GM19463 (cell line): ENCODE measurements around the gene HOXB7.

Experiments
- ATAC-seq: cut with Tn5 transposase; IDR thresholded peaks from one replicate; pipeline ENCODE4 v1.9.1; 2021; ENCODE audit warnings: mild to moderate bottlenecking, moderate library complexity; ENCODE audit not compliant: unreplicated experiment

The HOXB7 gene

GRCh38 chr17:48586355-48587258, 24.2 kb downstream of the HOXB7 start:
- no peak for ATAC-seq

GRCh38 chr17:48584223-48584741, 26.5 kb downstream of the HOXB7 start:
- no peak for ATAC-seq

DNA sequence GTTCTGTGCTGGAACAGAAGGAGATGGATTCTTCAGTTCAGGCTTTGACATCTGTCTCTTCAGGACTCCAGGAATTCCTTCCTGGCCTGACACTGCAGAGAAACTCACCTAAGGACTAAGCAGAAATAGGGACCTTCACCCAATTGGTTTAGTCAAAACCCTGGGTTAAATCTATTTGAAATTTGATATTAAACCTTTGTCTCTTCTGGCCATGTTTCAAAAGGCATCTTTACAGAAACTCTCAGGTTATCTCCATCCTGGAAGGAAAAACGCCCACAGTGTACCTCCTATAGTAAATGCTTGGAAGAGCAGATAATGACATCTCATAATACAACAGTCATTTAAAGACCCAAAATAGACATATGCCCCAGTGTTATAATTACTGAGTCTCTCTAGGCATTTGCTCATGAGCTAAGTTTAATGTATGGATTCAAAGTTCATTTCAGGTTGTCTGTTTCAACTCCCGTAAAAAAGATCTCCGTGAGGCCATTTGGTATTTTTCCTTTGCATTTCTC, 27.1 kb downstream of the HOXB7 start:
- ATAC-seq: no peak

- ATAC-seq: no peak
Observed at GRCh38 chr17:48582750-48583069, 28.1 kb downstream of the HOXB7 start.

DNA sequence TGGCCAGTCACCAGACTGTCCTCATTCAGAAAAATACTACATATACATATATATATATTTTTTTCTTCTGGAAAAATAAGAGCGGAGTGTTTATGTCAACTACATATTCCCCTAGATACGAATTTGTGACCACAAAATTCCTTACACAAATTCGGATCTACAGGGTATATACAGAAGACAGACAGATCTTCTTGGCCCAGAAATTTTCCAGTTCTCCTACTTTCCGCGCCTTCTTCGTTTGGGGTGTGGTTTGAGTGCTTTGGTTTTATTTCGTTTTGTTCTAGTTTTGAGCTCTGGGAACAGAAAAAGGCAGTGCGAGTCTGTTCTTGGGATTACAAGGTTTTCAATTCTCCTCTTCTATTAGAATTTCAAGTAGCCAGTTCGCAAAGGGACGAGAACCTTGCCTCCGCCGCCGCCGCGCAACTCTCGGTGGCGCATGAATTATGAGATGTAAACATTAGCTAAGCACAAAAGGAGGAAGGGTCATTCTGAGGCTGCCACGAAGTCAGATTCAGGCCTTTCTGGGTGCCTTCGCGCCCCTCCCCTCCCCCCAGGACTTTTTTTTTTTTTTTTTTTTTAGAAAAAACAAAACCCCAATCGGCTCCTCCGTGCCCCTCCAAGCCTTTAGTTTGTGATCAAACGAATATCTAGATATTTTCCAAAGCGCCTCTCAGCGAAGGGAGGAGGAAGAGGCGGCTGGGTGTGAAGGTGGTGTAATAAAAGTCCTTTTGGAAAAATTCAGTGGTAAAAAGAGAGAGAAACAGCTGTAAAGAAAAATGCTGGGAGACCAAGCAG, 30.9 kb downstream of the HOXB7 start:
- ATAC-seq: no peak

DNA sequence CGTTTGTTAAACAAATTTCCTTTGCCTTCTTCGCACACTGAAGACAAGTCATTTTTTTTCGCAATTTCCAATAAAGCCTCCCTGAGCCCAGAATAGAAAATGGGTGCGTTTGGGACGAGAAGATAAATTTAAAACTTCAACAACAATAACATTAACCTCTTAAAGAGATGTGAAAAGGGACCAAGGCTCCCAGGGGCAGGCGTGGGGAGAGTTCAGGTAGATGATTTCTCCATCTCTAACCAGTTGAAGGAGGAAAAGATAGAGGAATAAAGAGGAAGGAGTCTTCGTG, 31.4 kb downstream of the HOXB7 start:
- no peak for ATAC-seq

DNA sequence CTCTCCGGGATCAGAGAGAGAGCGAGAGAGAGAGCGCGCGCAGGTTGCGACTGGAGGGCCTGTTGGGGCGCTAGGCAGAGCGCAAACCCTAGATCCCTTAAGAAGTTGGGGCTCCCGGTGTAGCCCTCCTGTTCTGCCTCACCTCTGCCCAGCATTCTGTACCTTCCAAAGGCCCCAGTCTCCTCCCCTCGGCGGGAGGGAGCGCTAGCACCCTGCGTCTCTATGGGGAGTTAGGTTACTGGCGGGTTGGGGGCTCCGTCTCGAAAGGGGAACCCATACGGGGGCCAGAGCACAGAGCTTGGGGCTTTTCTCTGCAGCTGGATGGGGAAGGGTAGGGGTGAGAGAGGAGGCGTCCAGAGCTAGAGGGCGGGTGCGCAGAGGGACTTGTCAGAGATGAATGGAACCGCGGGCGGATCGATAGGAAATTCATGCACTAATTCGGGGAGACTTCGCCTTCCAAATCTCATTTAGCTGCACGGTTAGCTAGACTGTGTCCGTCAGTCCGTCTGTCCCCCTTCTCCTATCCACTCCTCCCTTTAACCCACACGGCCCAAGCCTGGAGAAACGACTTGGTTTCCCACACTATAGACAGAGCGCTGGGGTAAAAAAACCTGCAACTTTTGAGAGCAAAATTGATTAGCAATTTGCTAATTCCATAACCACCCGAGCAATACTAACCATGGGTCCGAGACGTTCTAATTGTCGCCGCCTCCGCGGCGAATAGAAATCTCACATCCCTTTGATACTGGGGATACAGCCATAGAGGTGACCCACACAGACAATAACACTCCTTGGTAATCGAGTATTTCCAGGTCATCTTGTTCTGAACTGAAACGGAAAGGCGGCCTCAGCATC, 32.0 kb downstream of the HOXB7 start:
- peak; percentile 34 for ATAC-seq

- ATAC-seq: peak; percentile 44
Observed at GRCh38 chr17:48577946-48578615, 32.7 kb downstream of the HOXB7 start, which contains the start of gene HOXB4. Gene HOXB4, minus strand, starts transcription at chr17:48578350. Its CDS starts 31 bp downstream, at chr17:48578319.

GRCh38 chr17:48577330-48577945, 33.4 kb downstream of the HOXB7 start:
- ATAC-seq: no peak

DNA sequence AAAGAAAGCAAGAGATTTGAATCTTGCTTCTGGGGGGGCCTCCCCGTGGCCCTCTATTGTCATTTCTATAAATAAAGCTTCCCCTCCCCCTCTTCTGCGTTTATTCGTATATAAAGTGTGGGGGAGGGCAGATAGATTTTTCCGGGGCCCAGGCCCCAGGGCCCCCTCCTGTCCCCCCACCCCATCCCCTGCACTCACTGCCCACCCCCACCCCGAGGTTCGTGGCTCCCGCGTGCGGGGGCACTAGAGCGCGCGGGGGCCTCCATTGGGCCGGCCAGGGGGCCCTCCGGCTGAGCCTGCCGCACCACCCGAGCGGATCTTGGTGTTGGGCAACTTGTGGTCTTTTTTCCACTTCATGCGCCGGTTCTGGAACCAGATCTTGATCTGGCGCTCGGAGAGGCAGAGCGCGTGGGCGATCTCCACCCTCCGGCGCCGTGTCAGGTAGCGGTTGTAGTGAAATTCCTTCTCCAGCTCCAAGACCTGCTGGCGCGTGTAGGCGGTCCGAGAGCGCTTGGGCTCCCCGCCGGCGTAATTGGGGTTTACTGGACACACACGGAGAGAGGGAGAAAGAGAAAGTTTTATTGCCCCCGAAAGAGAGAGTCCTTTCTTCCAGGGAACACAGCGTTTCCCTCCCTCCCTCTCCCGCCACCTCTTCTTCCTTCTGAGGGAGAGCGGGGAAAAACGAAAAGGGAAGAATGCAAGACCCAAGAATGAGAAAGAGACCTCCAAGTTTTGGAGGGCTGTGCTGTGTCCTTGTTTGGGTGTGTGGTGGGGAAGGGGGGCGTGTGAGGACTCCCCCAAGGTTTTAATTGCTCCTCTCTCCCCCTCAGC, 34.1 kb downstream of the HOXB7 start:
- no peak for ATAC-seq

GRCh38 chr17:48575673-48576478, 34.9 kb downstream of the HOXB7 start:
- no peak for ATAC-seq

GRCh38 chr17:48575066-48575582, 35.7 kb downstream of the HOXB7 start:
- ATAC-seq: no peak

DNA sequence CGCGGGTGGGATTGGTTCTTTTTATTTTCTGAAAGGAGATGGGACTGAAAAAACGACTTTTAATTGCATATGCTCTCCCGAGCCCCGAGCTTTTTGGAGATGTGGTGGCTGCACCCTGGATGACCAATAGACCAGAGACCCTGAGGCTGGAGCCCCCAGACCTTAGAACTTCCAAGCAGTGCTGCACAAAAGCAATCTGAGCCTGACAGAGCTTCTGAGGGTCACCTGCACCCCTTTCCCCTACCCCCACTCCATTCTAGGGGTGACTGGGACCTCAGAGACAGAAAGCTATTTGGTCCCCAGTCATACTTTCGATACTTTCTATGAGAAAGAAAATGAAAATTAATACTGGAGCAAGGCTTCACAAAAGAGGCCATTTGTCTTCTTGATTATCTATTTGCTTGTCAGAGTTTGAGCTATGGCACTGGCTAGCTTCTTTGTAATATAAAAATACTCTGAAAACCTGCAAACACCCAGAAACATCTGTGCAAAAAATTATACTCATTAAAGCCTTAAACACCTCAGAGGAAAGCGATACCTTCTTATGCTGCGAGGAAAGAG, 36.2 kb downstream of the HOXB7 start:
- ATAC-seq: no peak

GRCh38 chr17:48571826-48572417, 38.9 kb downstream of the HOXB7 start:
- ATAC-seq: no peak

GRCh38 chr17:48571024-48571818, 39.6 kb downstream of the HOXB7 start:
- no peak for ATAC-seq

- no peak for ATAC-seq
Observed at GRCh38 chr17:48570325-48571023, 40.3 kb downstream of the HOXB7 start.
